SK-MEL-5 (cell line): ENCODE measurements around the gene RASSF6. TPM values are rescaled to one million over a fixed set of nuclear protein-coding genes. Genes with fewer than 3 reads are reported as not detected.
"Not testable (repeated sequence)": the region's sequence is repeated elsewhere in the genome, so short reads cannot be mapped to it uniquely, and the experiment has no call there.

Experiments used
- DNase-seq: peaks from one replicate; pipeline ENCODE4 v3.0.0-alpha.2; 2016; ENCODE audit warnings: low read depth, low spot score
- in situ Hi-C: cut with HindIII; loops from 2 replicates; pipeline ENCODE4 v1.10.0; 2016; ENCODE audit warnings: low sequenced_read_pairs, high pct_unique_total_duplicates, low pct_unique_long_range_greater_than_20kb
- total RNA-seq: library from RNA; depleted of rRNA; stranded (reverse); fragments of >200 nt; shearing (Covaris generic); gene quantifications from 2 replicates; pipeline ENCODE4 v1.2.3, GENCODE V29; 2014

RASSF6 gene
- total RNA-seq, 1 experiment from 2014 or later: not detected

DNA sequence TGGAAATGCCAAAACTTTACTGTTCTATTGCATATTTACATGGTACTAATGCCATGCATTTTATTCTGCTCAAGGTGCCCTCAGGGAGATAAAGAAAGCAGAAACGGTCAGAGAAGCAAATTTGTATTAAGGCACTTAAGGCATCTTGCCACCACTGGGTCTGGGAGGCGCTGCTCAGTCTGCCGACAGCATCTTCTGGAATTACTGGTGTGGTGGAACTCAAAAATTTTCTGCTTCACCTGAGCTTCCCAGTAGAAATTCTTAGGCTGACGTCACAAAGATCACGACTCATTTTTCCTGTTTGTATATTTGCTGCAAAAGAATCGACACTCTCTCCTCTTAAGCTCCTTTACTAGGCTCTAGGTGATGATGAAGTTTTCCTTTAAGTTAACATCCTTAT lies 3.0 kb downstream of the RASSF6 start:
- no peak for DNase-seq
- in situ Hi-C loops: no loop called here

DNA sequence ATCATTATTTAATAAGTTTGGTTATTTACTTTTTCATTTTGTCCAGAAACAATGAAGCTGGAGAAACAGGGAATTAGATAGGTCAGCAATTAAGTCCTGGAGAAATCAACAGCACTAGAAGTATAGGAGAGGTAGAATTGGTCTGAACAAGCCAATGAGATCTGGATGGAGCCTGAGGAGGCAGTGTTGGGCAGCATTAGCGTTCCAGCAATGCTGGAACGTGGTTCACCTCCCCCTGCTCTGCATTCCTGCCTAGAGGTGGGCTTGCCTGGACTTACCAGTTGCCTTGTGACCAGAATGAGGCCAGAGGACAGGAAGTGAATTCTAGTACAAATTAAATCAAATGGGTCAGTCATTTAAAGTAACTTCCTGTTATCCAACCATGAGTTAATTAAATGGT lies 4.6 kb downstream of the RASSF6 start:
- DNase-seq: peak; percentile 12
- in situ Hi-C loops: no loop called here

DNA sequence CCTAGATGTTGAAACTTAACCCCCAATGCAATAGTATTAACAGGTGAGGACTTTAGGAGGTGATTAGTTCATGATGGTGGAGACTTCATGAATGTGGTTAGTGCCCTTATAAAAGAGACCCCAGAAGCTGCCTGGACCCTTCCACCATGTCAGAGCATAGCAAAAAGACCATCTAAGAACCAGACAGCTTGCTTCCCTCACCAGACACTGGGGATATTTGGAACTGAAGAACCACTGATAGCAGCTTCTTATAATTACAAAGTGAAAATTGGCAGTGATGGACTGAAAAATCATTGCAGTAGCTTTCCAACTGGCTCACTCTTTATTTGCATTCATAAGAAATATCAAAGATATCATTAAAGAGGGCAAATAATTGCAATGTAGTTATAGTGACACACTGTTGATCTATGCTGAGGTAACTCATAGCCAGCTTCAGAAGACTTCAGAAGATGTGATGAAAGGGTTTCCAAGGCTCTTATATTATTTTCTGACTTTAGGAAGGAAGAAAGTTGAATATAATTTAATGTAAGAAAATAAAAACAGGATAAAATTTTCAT lies 5.8 kb downstream of the RASSF6 start:
- no peak for DNase-seq
- in situ Hi-C loops: no loop called here

DNA sequence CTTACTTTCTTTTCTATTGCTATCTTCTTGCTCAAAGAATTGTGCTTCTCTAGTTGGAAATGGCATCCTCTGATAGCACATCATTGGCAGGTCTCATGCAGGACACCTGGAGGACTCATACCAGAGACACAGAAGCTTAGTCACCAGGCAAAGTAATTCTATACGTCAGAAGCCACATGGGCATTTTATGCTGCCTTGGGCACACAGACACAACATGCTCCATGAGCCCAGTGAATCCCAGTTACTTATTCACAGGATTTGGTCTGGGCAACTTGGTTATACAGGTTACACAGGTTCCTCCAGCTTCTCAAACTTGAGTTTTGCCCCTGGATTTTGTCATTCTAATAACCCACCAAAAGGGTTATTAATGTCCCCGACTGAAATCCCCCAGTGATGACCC lies 7.1 kb downstream of the RASSF6 start:
- in situ Hi-C loops: no loop called here
- DNase-seq: no peak

DNA sequence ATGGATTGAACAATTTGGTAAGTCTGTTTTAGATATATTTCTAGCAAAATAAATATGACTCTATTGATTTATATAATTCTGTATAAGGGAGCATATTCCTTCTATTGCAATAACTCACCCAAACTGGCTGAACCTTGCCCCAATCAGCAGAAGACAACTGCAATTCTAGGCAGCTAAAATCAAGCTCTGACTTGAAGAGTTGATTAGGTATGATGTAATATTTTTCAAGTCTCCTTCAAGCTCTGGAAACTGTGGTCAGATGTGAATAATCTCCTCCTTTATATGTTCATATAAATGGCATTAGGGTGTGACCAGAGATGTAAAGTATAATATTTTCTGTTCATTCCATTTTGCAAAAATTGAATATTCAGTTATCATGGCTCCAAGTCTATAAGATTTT lies 8.2 kb downstream of the RASSF6 start:
- in situ Hi-C loops: no loop called here
- no peak for DNase-seq

DNA sequence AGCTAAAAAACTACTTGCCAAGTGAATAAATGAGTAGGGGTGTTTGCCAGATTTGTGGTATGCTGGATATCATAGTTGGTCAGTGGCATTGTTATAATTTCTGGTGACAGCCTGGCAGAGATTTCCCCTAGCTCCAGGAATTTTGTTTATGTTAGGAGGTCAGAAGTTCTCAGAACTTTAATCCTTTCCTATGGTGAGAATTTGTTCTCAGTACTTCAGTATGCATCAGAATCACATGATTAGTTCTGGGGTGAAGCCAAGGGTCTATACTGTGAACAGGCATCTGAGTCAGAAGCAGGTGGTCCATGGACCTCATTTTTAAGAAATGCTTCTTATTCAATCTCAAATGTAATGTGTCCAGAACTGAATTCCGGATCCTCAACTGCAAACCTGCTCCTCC lies 10.5 kb downstream of the RASSF6 start:
- peak; percentile 4 for DNase-seq

DNA sequence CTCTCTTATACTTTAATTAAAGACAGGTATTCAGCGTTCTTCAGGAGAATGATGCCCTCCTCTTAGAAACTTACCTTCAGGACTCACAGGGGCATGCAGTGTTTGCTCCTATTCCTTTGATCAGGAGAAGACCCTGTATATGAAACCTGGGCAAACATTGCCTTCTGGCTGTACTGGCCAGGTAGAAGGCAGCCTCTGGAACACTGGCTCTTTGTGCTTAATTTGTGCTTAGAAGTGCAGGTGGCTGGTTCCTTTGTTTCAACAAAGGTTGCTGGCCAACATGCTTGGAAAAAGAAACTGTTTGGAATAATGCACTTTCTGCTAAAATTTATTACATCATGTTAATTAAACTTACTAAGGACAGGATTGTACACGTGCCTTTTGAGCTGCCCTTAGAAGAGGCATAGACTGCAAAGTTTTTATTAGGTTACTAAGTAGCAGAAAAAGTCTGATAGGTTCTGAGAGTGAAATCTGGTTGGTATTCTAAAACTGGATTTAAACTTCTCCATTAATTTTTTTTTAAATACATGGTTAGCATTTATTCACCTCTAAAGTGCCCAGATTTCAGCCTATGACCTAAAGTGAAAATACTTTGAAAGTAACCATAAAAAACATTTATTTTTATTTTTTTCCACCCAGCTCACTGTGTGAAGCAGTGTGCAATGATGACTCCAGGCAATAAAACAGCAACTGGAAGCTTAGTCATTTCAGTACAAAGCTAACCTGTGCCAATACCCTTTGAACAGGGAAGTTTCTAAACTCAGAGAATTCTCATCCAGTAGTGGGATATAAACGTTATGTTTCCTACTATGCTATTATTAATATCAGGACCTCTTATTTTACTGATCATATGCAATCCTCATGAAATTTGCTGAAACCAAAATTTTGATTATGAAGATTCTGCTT lies 11.3 kb downstream of the RASSF6 start:
- in situ Hi-C loops: no loop called here
- no peak for DNase-seq

More for the DNA sequence above, 10.5 kb downstream of the RASSF6 start:
- in situ Hi-C loops: no loop called here

DNA sequence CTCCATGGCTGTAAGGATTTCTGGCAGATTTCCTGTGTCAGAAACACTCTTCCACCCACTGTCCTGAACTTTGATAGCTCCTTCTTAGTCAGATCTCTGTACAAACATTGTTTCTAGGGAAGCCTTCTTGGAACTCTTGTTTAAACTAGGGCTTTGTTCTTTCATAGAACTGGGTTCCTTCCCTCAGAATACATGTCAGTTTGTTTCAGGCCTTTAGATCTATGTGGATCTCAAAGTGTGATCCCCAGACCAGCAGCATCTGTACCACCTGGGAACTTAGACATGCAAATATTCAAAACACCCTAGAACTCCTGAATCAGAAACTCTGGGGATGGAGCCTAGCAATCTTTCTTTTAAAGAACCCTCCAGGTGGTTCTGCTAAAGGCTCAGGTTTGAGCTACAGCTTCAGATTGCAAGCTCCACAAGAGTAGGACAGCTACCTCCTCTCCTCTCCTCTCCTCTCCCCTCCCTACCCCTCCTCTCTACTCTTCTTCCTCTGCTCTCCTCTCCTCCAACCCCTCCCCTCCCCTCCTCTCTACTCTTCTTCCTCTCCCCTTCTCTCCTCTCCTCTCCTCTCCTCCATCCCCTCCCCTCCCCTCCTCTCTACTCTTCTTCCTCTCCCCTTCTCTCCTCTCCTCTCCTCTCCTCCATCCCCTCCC lies 12.7 kb downstream of the RASSF6 start:
- in situ Hi-C loops: no loop called here

DNA sequence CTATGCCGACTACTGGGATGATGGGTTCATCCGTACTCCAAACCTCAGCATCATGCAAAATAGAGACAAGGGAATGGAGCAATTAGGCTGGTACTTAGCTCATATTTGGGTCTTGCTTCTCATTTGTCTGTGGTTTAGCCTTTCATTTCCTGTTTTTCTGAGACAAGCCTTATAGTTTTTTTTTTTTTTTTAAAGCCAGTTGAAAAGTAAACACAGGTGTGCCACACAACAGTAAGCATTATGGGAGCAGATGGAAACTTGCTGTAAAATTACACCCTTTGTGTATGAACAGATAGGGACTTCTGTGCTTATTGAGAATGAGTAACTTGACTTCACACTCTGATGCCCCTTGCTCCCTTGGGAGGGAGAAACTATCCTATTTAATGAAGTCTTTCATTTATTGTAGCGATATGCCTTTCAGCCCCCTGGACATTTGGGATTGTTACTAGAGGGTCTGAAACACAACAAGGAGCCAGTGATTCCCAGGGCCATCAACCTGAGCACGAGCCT lies 13.7 kb downstream of the RASSF6 start:
- in situ Hi-C loops: no loop called here
- DNase-seq: no peak

More for the DNA sequence above, 12.7 kb downstream of the RASSF6 start:
- no peak for DNase-seq

DNA sequence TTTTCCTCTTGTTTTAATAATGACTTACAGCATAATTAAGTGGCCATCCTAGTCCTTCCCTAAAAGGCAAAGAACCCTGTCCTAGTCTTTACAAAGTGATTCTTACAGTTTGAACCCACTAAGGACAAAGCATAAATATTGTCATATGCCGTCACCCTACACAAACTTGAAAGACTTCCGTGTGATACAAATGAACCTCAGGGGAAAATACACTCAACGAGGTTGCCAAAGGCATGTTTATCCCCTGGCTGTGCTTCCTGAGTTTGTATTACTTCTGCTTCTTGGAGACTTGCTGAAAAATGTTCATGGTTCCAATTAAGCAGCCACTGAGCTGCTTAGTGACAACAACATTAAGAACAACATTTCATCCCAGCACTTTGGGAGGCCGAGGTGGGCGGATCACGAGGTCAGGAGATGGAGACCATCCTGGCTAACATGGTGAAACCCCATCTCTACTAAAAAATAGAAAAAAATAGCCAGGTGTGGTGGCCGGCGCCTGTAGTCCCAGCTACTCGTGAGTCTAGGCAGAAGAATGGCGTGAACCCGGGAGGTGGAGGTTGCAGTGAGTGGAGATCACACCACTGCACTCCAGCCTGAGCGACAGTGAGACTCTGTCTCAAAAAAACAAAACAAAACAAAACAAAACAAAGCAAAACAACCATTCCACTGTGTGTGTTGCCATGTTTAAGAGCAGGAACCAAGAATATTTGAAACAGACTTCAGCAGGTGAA lies 16.2 kb downstream of the RASSF6 start:
- no peak for DNase-seq
- in situ Hi-C loops: no loop called here

DNA sequence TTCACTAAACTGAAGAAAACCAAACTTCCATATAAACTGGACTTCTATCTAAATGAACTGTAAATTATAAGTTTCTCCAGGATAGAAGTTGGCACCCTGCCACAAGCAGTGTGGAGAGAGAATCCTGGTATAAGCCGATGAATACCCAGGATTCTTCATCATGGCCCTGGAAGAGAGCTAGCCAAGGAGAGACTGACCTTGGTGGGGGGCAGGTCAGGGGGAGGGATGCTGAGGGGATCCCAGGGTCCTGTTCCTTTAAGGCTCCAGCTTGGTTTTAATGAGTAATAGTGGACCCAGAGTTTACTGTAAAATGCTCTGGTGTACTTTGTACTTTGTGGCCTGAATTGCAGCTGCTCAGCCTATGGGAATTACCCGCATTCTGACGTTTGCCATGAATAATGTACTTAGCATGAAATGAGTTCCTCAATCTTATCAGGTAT lies 16.9 kb downstream of the RASSF6 start:
- in situ Hi-C loops: no loop called here
- DNase-seq: no peak

DNA sequence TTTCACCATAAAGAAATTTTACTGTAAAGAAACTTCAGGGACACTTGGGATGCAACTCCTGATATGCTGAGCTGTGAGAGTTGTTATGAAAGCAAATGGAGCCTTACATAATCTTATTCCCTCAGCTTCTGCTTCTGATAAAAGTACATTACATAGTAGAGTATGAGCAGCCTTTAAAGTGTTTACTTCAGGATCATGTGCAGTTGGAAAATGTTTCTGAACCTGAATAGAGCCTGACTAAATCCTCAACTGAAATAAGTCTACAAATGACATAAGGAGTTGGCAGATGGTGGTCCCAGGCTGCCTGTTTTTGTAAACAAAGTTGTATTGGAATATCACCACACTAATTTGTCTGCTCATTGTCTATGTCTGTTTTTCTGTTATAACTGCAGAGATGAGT lies 19.3 kb downstream of the RASSF6 start:
- in situ Hi-C loops: no loop called here

DNA sequence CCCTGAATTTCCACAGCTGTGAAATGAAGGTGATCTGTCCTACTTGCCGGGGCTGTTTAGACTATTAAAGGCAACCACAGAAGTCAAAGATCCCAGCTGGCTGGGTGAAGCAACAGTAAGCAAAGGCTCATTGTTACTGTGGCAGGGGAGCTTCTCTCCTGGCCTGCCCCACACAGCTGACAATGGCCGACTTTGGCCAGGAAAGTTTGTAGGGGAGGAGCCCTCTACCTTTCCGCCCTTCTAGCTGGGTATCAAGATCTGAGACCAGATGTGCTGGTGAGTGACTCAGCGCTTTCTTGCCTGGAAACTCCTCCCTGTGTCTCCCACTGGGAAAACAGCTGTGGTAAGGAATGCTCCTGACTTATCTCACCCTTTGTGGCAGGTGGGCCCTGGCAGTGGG lies 21.1 kb downstream of the RASSF6 start:
- DNase-seq: peak; percentile 15
- in situ Hi-C loops: no loop called here

More for the DNA sequence above, 19.3 kb downstream of the RASSF6 start:
- DNase-seq: no peak

DNA sequence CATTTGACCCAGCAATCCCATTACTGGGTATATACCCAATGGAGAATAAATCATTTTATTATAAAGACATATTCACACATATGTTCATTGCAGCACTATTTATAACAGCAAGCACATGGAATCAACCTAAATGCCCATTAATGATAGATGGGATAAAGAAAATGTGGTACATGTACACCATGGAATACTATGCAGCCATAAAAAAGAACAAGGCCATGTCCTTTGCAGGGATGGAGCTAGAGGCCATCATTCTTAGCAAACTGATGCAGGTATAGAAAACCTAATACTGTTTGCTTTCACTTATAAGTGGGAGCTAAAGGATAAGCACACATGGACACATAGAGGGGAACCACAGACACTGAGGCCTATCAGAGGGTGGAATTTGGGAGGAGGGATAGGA lies 22.6 kb downstream of the RASSF6 start:
- no peak for DNase-seq
- in situ Hi-C loops: no loop called here

DNA sequence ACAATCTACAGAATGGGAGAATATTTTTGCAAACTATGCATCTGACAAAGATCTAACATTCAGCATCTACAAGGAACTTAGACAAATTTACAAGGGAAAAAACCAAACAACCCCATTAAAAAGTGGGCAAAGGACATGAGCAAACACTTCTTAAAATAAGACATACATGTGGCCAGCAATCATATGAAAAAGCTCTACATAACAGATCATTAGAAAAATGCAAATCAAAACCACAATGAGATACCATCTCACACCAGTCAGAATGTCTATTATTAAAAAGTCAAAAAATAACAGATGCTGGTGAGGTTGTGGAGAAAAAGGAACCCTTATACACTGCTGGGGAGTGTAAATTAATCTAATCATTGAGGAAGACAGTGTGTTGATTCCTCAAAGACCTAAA lies 23.1 kb downstream of the RASSF6 start:
- in situ Hi-C loops, DNase-seq: not testable (repeated sequence)

DNA sequence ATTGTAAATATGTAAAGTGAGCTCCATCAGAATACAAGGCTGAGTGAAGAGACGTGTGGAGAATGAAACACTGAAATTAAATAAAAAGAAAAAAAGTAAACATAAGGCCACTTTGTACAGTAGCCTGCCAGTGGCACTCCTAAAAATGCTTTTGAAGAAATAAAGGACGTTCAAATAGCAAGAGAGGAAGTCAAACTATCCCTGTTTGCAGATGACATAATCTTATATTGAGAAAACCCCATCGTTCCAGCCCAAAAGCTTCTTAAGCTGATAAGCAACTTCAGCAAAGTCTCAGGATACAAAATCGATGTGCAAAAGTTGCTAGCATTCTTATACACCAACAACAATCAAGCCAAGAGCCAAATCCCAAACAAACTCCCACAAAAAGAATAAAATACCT lies 24.2 kb downstream of the RASSF6 start:
- no peak for DNase-seq
- in situ Hi-C loops: no loop called here

DNA sequence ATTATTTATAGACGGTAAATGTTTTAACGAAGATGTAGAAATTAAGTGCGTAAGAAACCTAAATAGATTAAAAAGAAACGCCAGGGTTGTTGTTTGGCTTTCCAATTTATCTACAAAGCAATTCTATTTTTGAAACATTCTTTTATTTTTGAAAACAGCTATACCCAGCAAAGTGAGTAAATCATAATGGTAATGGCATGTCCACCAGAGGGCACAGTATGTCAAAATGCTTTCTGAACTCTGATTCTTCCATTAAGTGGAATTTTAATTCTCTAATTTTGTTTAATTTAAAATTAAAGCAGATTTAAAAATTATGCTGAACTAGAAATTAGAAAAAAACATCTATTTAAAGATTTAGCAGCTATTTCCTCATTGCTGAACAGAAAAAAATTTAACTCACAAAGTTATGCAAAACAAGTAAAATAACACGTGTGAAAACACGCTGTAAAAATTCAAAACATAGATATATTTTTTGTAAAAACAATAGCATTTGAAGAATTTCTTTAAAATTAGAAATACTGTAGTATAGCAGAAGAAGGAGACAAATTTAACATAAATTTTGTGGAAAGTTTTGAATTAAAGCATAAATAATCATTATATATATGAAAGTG lies 26.5 kb downstream of the RASSF6 start:
- in situ Hi-C loops: no loop called here
- DNase-seq: peak; percentile 50
